GM12878 (cell line): ENCODE data around the gene LRRC37B.
"Not testable (repeated sequence)": the region's sequence is repeated elsewhere in the genome, so short reads cannot be mapped to it uniquely, and the experiment has no call there.

Source experiments
- BACH1 ChIP-seq: fragments of 450-650 bp; IDR thresholded peaks from 2 replicates; pipeline ENCODE4 v1.6.1; 2017; ENCODE audit warnings: mild to moderate bottlenecking, borderline replicate concordance
- CBX5 ChIP-seq: sonication (generic); IDR thresholded peaks from 2 replicates; pipeline ENCODE4 v1.6.1; 2016; ENCODE audit warnings: low read depth, moderate library complexity, mild to moderate bottlenecking, inconsistent platforms
- POLR2A ChIP-seq: IDR thresholded peaks from 2 replicates; pipeline ENCODE4 v1.6.1; 2011; ENCODE audit warnings: low read depth, mild to moderate bottlenecking, low read length
- SREBF2 ChIP-seq: IDR thresholded peaks from 2 replicates; pipeline ENCODE4 v1.6.1; 2012; ENCODE audit warnings: mild to moderate bottlenecking, low read length
- TF ChIP-seq, protein P1 (sequence below): IDR thresholded peaks from 2 replicates; pipeline ENCODE4 v1.6.1; 2011; ENCODE audit warnings: low read depth, mild to moderate bottlenecking, low read length, moderate library complexity, borderline replicate concordance; ENCODE audit errors: extremely low read depth
- TF ChIP-seq, protein P2 (sequence below): fragments of 450-650 bp; IDR thresholded peaks from 2 replicates; pipeline ENCODE4 v1.6.1; 2016; ENCODE audit warnings: mild to moderate bottlenecking

DNA sequence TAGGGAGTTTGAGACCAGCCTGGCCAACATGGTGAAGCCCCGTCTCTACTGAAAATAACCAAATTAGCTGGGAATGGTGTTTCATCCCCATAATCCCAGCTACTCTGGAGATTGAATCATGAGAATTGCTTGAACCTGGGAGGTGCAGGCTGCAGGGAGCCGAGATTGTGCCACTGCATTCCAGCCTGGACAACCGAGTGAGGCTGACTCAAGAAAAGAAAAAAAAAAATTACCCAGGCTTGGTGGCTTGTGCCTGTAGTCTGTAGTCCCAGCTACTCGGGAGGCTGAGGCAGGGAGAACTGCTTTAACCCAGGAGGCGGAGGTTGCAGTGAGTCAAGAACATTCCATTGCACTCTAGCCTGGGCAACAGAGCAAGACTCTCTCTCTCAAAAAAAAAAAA lies 36.8 kb upstream of the LRRC37B start:
- TF ChIP-seq, protein P1, sequence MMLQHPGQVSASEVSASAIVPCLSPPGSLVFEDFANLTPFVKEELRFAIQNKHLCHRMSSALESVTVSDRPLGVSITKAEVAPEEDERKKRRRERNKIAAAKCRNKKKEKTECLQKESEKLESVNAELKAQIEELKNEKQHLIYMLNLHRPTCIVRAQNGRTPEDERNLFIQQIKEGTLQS = not testable (repeated sequence)
- TF ChIP-seq BACH1, POLR2A, SREBF2, CBX5: not testable (repeated sequence)
- TF ChIP-seq, protein P2, sequence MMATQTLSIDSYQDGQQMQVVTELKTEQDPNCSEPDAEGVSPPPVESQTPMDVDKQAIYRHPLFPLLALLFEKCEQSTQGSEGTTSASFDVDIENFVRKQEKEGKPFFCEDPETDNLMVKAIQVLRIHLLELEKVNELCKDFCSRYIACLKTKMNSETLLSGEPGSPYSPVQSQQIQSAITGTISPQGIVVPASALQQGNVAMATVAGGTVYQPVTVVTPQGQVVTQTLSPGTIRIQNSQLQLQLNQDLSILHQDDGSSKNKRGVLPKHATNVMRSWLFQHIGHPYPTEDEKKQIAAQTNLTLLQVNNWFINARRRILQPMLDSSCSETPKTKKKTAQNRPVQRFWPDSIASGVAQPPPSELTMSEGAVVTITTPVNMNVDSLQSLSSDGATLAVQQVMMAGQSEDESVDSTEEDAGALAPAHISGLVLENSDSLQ = not testable (repeated sequence)
